Measurements from ENCODE around the gene MAST4.

GRCh38 chr5:66620711-66621110 lies 24.5 kb downstream of the MAST4 start:
- TF ChIP-seq CTCF (IDR thresholded peaks at IDR 0.05) (no peak), POLR2AphosphoS5 (IDR thresholded peaks at IDR 0.05) (no peak), POLR2A (IDR thresholded peaks at IDR 0.05) (no peak)

Data from gastroesophageal sphincter (tissue), 3 donors.